K562 (cell line): ENCODE measurements around the gene SGK1. TPM values are rescaled to one million over a fixed set of nuclear protein-coding genes. Genes with fewer than 3 reads are reported as not detected.
A peak's percentile ranks its signal among the peaks of the same experiment; 100 is the strongest.
"Not testable (repeated sequence)": the region's sequence is repeated elsewhere in the genome, so short reads cannot be mapped to it uniquely, and the experiment has no call there.

Experiments used
- ATAC-seq: fragments of 200-7000 bp; cut with Tn5 transposase; 3 replicates; pipeline ENCODE4 v1.9.1; 2020; ENCODE audit warnings: moderate library complexity
- BruUV-seq: library from RNA; stranded (reverse); fragments of 400-500 nt; replicated peaks from 2 replicates; lab custom pipeline; 2021; lab: Mats Ljungman, UMichigan
- CTCF ChIA-PET: fragments of 300-600 bp; formaldehyde crosslinking; extraction: SDS; loops from one replicate; lab custom pipeline; 2021; ENCODE audit warnings: low intra/inter-chr PET ratio; lab: Yijun Ruan, JAX
- POLR2A ChIA-PET: fragments of 300-600, 350-650 bp; sonication (Branson Sonifier 250); formaldehyde crosslinking; extraction: SDS; loops from one replicate; lab custom pipeline; 2021; ENCODE audit warnings: antibody characterized with exemption, inconsistent platforms; lab: Yijun Ruan, JAX
- DNase-seq, 4 experiments: peaks; one replicate each; pipeline versions ENCODE4 v3.0.0 to v3.0.0-alpha.2; 2011 to 2018; ENCODE audit warnings: low spot score in 3 of 4, mixed read lengths in 3 of 4; ENCODE audit errors: extremely low read depth in 1 of 4
- FAIRE-seq: peaks from 2 replicates; lab custom pipeline; 2011; peaks lifted over from hg19 to GRCh38; lab: Jason Lieb, UNC
- H2AFZ ChIP-seq: 2 replicates; pipeline ENCODE4 v1.6.0; 2011; ENCODE audit warnings: low read depth, low read length, control low read depth, inconsistent platforms
- H3K27ac ChIP-seq: fragments of 200-600 bp; 3 replicates; pipeline ENCODE4 v1.8.0; 2011; ENCODE audit warnings: low read depth, mild to moderate bottlenecking, control low read depth, inconsistent platforms, low read length, moderate library complexity, mixed read lengths; ENCODE audit errors: extremely low read depth
- H3K27me3 ChIP-seq, 2 experiments: fragments of 300-600 bp in 1 of 2; 2 replicates in 1 of 2; 3 replicates in 1 of 2; pipeline versions ENCODE4 v1.6.0 to v1.8.0; 2011; ENCODE audit warnings: inconsistent platforms in 2 of 2, low read length in 2 of 2, mild to moderate bottlenecking in 1 of 2, mixed read lengths in 1 of 2, moderate library complexity in 1 of 2; ENCODE audit not compliant: control insufficient read depth in 2 of 2, insufficient read depth in 2 of 2
- H3K36me3 ChIP-seq: fragments of 300-600 bp; 3 replicates; pipeline ENCODE4 v1.8.0; 2011; ENCODE audit warnings: mild to moderate bottlenecking, low read length, inconsistent platforms; ENCODE audit not compliant: control insufficient read depth, insufficient read depth
- H3K4me1 ChIP-seq, 2 experiments: fragments of 200-600 bp in 1 of 2; replicated peaks in 1 of 2; 2 replicates in 1 of 2; 3 replicates in 1 of 2; pipeline versions ENCODE4 v1.5.1 to v1.8.0; 2011; ENCODE audit warnings: inconsistent platforms in 2 of 2, low read length in 2 of 2, mild to moderate bottlenecking in 1 of 2, mixed read lengths in 1 of 2, moderate library complexity in 1 of 2; ENCODE audit not compliant: control insufficient read depth in 2 of 2, insufficient read depth in 2 of 2
- H3K4me2 ChIP-seq: 2 replicates; pipeline ENCODE4 v1.6.1; 2011; ENCODE audit warnings: low read length, control low read depth, inconsistent platforms, mixed read lengths; ENCODE audit not compliant: insufficient read depth
- H3K4me3 ChIP-seq: fragments of 200-600 bp; sonication (generic), shearing (Covaris generic); 2 replicates; pipeline ENCODE4 v1.5.1; 2016; ENCODE audit warnings: control low read depth, inconsistent platforms
- H3K79me2 ChIP-seq: fragments of 200-600 bp; 3 replicates; pipeline ENCODE4 v1.8.0; 2011; ENCODE audit warnings: low read length, inconsistent platforms; ENCODE audit not compliant: control insufficient read depth, insufficient read depth
- H3K9ac ChIP-seq, 2 experiments: 2 replicates each; pipeline versions ENCODE4 v1.6.0 to v1.6.1; 2011; ENCODE audit warnings: low read depth in 2 of 2, low read length in 2 of 2, control low read depth in 1 of 2, inconsistent platforms in 1 of 2, mild to moderate bottlenecking in 1 of 2, mixed read lengths in 1 of 2; ENCODE audit not compliant: insufficient read depth in 1 of 2
- H3K9me1 ChIP-seq: one replicate; pipeline ENCODE4 v1.6.0; 2011; ENCODE audit warnings: inconsistent platforms, mild to moderate bottlenecking, low read length, moderate library complexity; ENCODE audit not compliant: control insufficient read depth, insufficient read depth
- H3K9me3 ChIP-seq: replicated peaks from 2 replicates; pipeline ENCODE4 v1.5.1; 2011; ENCODE audit warnings: low read depth, low read length, inconsistent platforms; ENCODE audit not compliant: control insufficient read depth, insufficient read depth
- H4K20me1 ChIP-seq: replicated peaks from 2 replicates; pipeline ENCODE4 v1.6.1; 2011; ENCODE audit warnings: low read length, inconsistent platforms, mixed read lengths; ENCODE audit not compliant: control insufficient read depth, insufficient read depth
- ZBTB12 ChIP-seq: fragments of 250-450 bp; sonication (Bioruptor Pico); IDR thresholded peaks from 2 replicates; pipeline ENCODE4 v1.4.0; 2020
- ZNF76 ChIP-seq: fragments of 250-450 bp; sonication (Bioruptor Pico); IDR thresholded peaks from 2 replicates; pipeline ENCODE4 v1.4.0; 2020; ENCODE audit warnings: mild to moderate bottlenecking, moderate library complexity, borderline replicate concordance
- ZNF766 ChIP-seq: fragments of 200-800 bp; sonication (Bioruptor generic); conservative IDR thresholded peaks from 2 replicates; pipeline ENCODE4 v1.6.1; 2016; ENCODE audit warnings: missing genetic modification characterization, missing compliant biosample characterization
- WGBS: fragments of 100-300 bp; shearing (Covaris generic); methylation state at CpG from one replicate; pipeline ENCODE4 v1.1.6; 2016; ENCODE audit warnings: low coverage, mixed read lengths; ENCODE audit not compliant: insufficient coverage; ENCODE audit errors: missing lambda C conversion rate; 5-methylcytosine and 5-hydroxymethylcytosine counted together
- in situ Hi-C: fragments of 300-500 bp; cut with MboI; formaldehyde crosslinking; loops from 4 replicates; pipeline ENCODE4 v1.15.0; 2018; ENCODE audit warnings: inconsistent platforms, mixed read lengths
- intact Hi-C: fragments of 100-400 bp; cut with micrococcal nuclease; formaldehyde crosslinking; loops from 2 replicates; pipeline ENCODE4 v1.14.2; 2022
- polyA plus RNA-seq, 8 experiments: library from polyadenylated mRNA; depleted of rRNA in 4 of 8; stranded (reverse) in 5 of 8; unstranded in 3 of 8; fragments of >200 nt; fragmentation: Nextera tagmentation in 2 of 8; fragmentation: Illumina TruSeq in 1 of 8; extraction: Ambion mirVana in 2 of 8; extraction: Trizol in 1 of 8; gene quantifications; 2 replicates each; pipeline versions ENCODE4 v1.2.1 to v1.2.3, GENCODE V29; 2011 to 2014; ENCODE audit warnings: inconsistent platforms in 1 of 8, missing spikeins in 1 of 8
- total RNA-seq, 7 experiments: library from RNA; depleted of rRNA in 6 of 7; stranded (reverse); fragments of >200 nt in 6 of 7; fragmentation: Illumina TruSeq in 2 of 7; extraction: Trizol in 2 of 7; gene quantifications; 2 replicates each; pipeline versions ENCODE4 v1.2.1 to v1.2.3, GENCODE V29; 2011 to 2021; ENCODE audit warnings: low replicate concordance in 1 of 7

SGK1 gene
- total and polyA plus RNA-seq, 9 of the 15 experiments (the other 6 are each of a cell fraction or from before 2014, with no cell fraction given) = 3.5 to 7.2 (median 3.9) TPM

- TF ChIP-seq ZBTB12 (no peak), ZNF76 (no peak)
These were observed 3.3 kb upstream of the SGK1 start (continued) for GRCh38 chr6:134321246-134321645.

GRCh38 chr6:134319686-134320085 is 1.8 kb upstream of the SGK1 start:
- BruUV-seq, DNase-seq, H3K27ac ChIP-seq, ATAC-seq, H3K9me1 ChIP-seq, POLR2A ChIA-PET, H3K79me2 ChIP-seq, H3K27me3 ChIP-seq, FAIRE-seq, H3K36me3 ChIP-seq, H3K4me3 ChIP-seq: not testable (repeated sequence)
- H3K4me1 ChIP-seq = peaks cover 12 to 13% of the 10 kb centered on the region in 2 experiments; a peak in 4 of 5 replicates
- WGBS = 42% methylated on average over 2 of the region's 2 CpGs
- 0 out of 2 replicates have a peak, but pooled peaks have one; percentile 26 for TF ChIP-seq ZNF766 (CRISPR knock-in tag)
- TF ChIP-seq, all 486 proteins: peak for 1; not testable (repeated sequence) for 485
- intact Hi-C loops, H3K9me3 ChIP-seq, H2AFZ ChIP-seq, H3K4me2 ChIP-seq, in situ Hi-C loops, H3K9ac ChIP-seq, CTCF ChIA-PET, H4K20me1 ChIP-seq: not testable (repeated sequence)
